OCI-LY1 (cell line): ENCODE results near the gene KRTAP9-9.
"Not testable (repeated sequence)": the region's sequence is repeated elsewhere in the genome, so short reads cannot be mapped to it uniquely, and the experiment has no call there.

ENCODE experiments used
- CTCF ChIP-seq: fragments of 200-600 bp; sonication (generic), shearing (Covaris generic); IDR thresholded peaks from 2 replicates; pipeline ENCODE4 v1.5.1; 2017; ENCODE audit warnings: mild to moderate bottlenecking, antibody characterized with exemption, low read length, moderate library complexity, mixed read lengths
- EZH2 ChIP-seq: fragments of 200-600 bp; sonication (generic), shearing (Covaris generic); IDR thresholded peaks from 2 replicates; pipeline ENCODE4 v1.8.0; 2017; ENCODE audit warnings: borderline replicate concordance, mixed run types, mild to moderate bottlenecking, antibody characterized with exemption, low read length, moderate library complexity, mixed read lengths

DNA sequence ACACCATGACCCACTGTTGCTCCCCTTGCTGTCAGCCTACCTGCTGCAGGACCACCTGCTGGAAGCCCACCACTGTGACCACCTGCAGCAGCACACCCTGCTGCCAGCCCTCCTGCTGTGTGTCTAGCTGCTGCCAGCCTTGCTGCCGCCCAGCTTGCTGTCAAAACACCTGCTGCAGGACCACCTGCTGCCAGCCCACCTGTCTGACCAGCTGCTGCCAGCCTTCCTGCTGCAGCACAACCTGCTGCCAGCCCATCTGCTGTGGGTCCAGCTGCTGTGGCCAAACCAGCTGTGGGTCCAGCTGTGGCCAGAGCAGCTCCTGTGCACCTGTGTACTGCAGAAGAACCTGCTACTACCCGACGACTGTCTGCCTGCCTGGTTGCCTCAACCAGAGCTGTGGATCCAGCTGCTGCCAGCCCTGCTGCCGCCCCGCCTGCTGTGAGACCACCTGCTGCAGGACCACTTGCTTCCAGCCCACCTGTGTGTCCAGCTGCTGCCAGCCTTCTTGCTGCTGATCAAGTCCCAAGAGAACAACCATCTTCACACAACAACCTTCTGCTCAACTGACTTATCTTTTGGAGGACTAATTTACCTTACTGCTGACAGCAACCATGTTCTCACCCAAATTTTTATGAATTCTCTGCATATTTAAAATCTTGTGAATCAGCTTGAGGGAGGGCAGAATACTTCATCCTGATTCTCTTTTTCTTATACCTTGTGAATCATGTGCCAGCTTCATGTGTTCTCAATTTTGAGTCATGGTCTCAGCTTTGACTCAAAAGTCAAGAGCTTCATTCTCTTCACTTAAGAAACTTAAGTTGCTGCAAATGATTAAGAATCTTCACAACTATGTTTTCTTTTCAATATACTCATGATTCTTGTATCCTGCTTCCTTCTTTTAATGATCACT is at the start of gene KRTAP9-9:
- TF ChIP-seq CTCF, EZH2: not testable (repeated sequence)
